Subcutaneous adipose tissue (tissue), 4 donors: ENCODE results near the gene ADAM10. TPM values are rescaled to one million over a fixed set of nuclear protein-coding genes. Genes with fewer than 3 reads are reported as not detected.

Experiments used
- total RNA-seq, 4 donors: library from RNA; depleted of rRNA; stranded (reverse); fragments of >200 nt; gene quantifications; one replicate each; pipeline ENCODE4 v1.1.0, GENCODE V29; 2016
- TF ChIP-seq, protein P1 (sequence below): fragments of 450-650 bp; IDR thresholded peaks from one replicate; pipeline ENCODE4 v1.5.1; 2016; ENCODE audit warnings: low read depth, mild to moderate bottlenecking, control low read depth, antibody characterized with exemption, moderate library complexity

Gene ADAM10
- total RNA-seq, 4 donors from 2014 or later = 55.4 to 105 (median 57.6) TPM

DNA sequence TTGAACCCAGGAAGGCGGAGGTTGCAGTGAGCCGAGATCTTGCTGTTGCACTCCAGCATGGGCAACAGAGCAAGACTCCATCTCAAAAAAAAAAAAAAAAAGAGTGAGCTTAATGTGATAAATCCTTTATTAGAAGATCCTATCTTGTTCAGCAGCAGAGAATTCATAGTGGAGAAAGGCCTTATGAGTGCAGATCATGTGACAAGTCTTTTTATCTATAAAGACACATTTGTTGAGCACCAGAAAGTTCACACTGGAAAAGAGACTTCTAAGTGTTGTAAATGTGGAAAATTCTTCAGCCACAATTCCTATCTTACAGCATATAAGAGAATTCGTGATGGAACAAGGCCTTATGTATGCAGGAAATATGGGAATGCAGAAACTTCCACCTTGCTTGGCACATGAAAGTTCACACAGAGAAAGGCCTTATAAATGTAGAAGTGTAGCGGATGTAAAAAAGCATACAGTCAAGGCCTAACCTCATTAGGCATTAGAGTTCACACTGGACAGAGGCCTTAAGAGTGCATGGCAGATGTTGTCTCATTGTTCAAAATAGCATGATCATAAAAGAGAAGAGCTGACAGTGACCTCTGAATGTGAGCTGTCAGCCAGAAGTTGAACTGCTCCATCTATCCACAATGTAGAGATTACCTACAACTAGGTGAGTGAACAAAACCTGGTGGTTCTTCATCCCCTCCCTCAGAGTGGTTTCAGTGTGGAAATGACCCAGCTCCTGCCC is 16.7 kb downstream of the ADAM10 start:
- TF ChIP-seq, protein P1, sequence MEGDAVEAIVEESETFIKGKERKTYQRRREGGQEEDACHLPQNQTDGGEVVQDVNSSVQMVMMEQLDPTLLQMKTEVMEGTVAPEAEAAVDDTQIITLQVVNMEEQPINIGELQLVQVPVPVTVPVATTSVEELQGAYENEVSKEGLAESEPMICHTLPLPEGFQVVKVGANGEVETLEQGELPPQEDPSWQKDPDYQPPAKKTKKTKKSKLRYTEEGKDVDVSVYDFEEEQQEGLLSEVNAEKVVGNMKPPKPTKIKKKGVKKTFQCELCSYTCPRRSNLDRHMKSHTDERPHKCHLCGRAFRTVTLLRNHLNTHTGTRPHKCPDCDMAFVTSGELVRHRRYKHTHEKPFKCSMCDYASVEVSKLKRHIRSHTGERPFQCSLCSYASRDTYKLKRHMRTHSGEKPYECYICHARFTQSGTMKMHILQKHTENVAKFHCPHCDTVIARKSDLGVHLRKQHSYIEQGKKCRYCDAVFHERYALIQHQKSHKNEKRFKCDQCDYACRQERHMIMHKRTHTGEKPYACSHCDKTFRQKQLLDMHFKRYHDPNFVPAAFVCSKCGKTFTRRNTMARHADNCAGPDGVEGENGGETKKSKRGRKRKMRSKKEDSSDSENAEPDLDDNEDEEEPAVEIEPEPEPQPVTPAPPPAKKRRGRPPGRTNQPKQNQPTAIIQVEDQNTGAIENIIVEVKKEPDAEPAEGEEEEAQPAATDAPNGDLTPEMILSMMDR = no peak

DNA sequence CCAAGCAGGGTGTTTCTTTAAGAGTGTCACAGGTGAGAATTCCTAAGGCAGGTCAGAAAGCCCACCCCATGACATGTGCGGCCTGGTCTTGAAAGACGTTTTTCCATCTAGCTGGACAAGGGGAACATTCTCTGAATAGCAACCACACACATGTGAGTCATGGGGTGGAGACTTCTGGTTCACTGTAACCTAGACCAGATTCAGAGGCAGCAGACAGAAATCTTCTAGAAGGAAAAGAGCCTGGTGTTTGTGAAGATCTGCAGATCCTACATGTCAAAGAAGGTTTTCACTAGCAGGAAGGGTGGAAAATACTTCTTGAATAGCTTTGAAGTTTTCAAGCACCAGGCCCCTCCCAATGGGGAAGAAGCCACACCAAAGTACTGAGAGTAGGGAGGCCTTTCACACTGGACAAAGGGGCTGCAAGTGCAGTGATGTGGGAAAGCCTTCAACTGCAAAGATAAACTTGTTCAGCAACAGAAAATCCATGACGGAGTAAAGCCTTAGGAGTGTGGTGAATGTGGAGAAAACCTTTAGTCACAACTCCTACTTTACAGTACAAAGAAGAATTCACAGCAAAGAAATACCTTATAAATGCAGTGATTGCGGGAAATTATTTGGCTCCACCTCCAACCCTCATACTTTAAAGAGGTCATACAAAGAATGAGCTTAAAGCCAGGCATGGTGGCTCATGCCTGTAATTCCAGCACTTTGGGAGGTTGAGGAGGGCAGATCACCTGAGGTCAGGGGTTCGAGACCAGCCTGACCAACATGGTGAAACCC is 17.6 kb downstream of the ADAM10 start:
- TF ChIP-seq, protein P1 = no peak

DNA sequence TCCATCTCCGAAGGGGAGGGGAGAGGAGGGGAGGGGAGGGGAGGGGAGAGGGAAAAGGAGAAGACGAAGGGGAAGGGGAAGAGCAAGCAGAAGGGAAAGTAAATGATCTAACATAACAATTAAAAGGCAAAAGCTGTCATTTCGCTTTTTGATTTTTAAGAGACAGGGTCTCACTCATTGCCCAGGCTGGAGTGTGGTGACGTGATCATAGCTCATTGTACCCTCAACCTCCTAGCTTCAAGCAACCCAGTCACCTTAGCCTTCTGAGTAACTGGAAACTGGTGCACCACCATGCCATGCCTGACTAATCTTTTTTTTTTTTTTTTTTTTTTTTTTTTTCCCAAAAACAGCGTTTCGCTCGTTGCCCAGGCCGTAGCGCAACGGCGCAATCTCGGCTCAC is 22.6 kb downstream of the ADAM10 start:
- TF ChIP-seq, protein P1 = no peak

DNA sequence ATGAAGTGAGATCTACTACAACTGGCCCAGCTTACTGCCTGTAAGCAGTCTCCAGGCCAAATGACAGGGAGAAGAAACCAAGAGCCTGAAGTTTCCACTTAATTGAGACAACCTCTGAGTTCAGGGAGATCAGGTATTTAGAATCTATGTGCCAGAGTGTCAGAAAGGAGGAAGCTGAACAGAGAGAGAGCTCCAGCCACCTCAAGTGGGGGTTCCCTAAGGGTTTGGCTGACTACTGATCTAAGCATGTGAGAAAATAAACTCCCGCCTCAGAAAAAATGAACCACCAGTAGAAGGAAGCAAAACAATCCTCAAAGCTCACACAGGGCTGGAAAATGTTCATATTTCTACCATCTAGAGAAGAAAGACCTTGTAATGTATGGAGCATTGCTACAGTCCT is 25.0 kb downstream of the ADAM10 start:
- TF ChIP-seq, protein P1 = no peak

DNA sequence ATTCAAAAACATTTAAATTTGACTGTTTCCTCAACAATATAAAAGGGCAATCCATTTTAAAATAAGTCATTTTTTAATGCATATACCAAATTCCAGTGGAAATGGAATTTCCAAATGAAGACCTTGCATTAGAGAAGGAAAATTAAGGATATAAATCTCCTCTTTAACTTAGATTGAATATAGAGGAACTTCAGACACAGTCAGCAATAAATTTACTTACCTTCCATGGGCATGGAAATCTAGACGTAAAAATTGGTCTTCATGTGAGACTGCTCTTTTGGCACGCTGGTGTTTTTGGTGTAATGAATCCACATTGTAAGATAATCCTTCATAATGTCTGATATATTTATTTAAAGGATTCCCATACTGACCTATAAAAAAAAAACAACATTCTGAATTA is 32.1 kb downstream of the ADAM10 start:
- TF ChIP-seq, protein P1 = no peak

DNA sequence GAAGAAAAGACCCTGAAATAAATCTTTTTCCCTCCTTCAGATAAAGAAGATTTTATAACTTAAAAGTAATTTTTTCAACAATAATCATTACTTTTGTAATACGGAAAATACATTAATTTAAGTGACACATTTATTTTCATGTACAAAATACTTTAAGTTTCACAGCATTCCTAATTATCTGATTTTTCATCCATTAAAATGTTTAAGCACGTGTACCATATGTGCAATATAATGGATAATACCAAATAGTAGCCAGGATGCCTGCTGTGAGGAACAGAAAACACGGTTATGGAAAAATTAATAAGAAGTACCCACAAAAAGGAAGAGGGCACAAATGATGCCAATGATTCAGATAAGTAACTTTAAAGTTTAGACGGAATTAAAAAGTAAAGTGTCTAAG is 33.5 kb downstream of the ADAM10 start:
- TF ChIP-seq, protein P1 = no peak

DNA sequence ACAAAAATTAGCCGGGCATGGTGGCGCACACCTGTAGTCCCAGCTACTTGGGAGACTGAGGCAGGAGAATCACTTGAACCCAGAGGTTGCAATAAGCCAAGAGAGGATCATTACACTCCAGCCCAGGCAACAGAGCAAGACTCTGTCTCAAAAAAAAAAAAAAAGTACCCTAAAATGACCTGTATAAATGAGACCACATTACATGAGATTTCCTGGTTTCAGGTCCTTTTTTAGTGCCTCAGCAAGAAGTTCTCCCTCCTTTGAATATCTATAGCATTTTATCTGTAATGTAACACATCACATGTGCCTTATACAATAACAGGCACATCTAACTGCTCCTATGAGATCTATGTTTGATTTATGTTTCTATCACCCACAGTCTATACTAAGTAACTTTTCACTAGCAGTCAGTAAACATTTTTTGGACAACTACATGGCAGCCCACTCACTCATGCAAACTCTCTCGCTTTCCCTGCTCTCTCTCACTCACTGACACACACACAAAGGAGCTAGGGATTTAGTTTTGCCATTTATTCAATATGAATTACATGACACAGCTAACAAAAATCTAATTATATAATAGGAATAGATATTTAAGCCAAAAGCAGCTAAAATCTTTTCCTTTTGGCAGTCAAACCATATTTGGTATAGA is 34.1 kb downstream of the ADAM10 start:
- TF ChIP-seq, protein P1 = no peak
